Measurements from ENCODE around the gene MYCBP2.
"Not testable (repeated sequence)": the region's sequence is repeated elsewhere in the genome, so short reads cannot be mapped to it uniquely, and the experiment has no call there.

GRCh38 chr13:77245224-77245623 lies 81.7 kb downstream of the MYCBP2 start:
- not testable (repeated sequence) for TF ChIP-seq POLR2A, CTCF (IDR thresholded peaks at IDR 0.05)
